IMR-90 (cell line): Measurements from ENCODE around the gene BIRC5. TPM values are rescaled to one million over a fixed set of nuclear protein-coding genes. Genes with fewer than 3 reads are reported as not detected.

Source experiments
- ATAC-seq: fragments of 200-7000 bp; cut with Tn5 transposase; 2 replicates; pipeline ENCODE4 v1.9.1; 2020; ENCODE audit warnings: low read depth, mild to moderate bottlenecking, moderate library complexity
- BruUV-seq: library from RNA; stranded (reverse); fragments of 400-500 nt; replicated peaks from 2 replicates; lab custom pipeline; 2021; lab: Mats Ljungman, UMichigan
- CTCF ChIA-PET: fragments of 300-600 bp; formaldehyde crosslinking; extraction: SDS; loops from one replicate; lab custom pipeline; 2021; ENCODE audit warnings: antibody characterized with exemption; lab: Yijun Ruan, JAX
- POLR2A ChIA-PET: fragments of 300-600 bp; sonication (Branson Sonifier 250); formaldehyde crosslinking; loops from one replicate; lab custom pipeline; 2022; ENCODE audit warnings: antibody characterized with exemption; ENCODE audit not compliant: unreplicated experiment; lab: Charles Lee
- DNase-seq: peaks from one replicate; pipeline ENCODE4 v3.0.0; 2013
- H2AFZ ChIP-seq: replicated peaks from 2 replicates; pipeline ENCODE3; 2013; ENCODE audit warnings: low read length, mild to moderate bottlenecking; ENCODE audit not compliant: poor library complexity
- H2AK5ac ChIP-seq: 2 replicates; pipeline ENCODE4 v1.6.1; 2013; ENCODE audit warnings: low read depth, low read length, inconsistent platforms
- H2AK9ac ChIP-seq: replicated peaks from 2 replicates; pipeline ENCODE3; 2013; ENCODE audit warnings: mild to moderate bottlenecking, low read depth, low read length, moderate library complexity; ENCODE audit not compliant: poor library complexity
- H2BK120ac ChIP-seq: 2 replicates; pipeline ENCODE4 v1.6.1; 2013; ENCODE audit warnings: low read depth, low read length, inconsistent platforms
- H2BK15ac ChIP-seq: 3 replicates; pipeline ENCODE4 v1.6.1; 2013; ENCODE audit warnings: low read depth, low read length, inconsistent platforms
- H2BK20ac ChIP-seq: 2 replicates; pipeline ENCODE4 v1.6.1; 2013; ENCODE audit warnings: low read depth, mild to moderate bottlenecking, inconsistent platforms, low read length, moderate library complexity
- H2BK5ac ChIP-seq: 2 replicates; pipeline ENCODE4 v1.6.1; 2013; ENCODE audit warnings: mild to moderate bottlenecking, low read depth, low read length, inconsistent platforms; ENCODE audit not compliant: poor library complexity, severe bottlenecking
- H3K14ac ChIP-seq: replicated peaks from 2 replicates; pipeline ENCODE4 v1.6.1; 2013; ENCODE audit warnings: low read depth, low read length, inconsistent platforms
- H3K18ac ChIP-seq: 2 replicates; pipeline ENCODE4 v1.6.1; 2013; ENCODE audit warnings: low read depth, low read length, control low read depth
- H3K23ac ChIP-seq: 2 replicates; pipeline ENCODE4 v1.6.1; 2013; ENCODE audit warnings: low read depth, low read length, inconsistent platforms
- H3K27ac ChIP-seq: 2 replicates; pipeline ENCODE4 v1.5.1; 2013; ENCODE audit warnings: mild to moderate bottlenecking, control low read depth, low read length; ENCODE audit not compliant: insufficient read depth
- H3K27me3 ChIP-seq: 2 replicates; pipeline ENCODE4 v1.6.1; 2013; ENCODE audit warnings: low read length; ENCODE audit not compliant: control insufficient read depth, insufficient read depth
- H3K36me3 ChIP-seq: 2 replicates; pipeline ENCODE4 v1.6.1; 2013; ENCODE audit warnings: low read length, mixed read lengths; ENCODE audit not compliant: control insufficient read depth, insufficient read depth
- H3K4ac ChIP-seq: 2 replicates; pipeline ENCODE4 v1.6.1; 2013; ENCODE audit warnings: low read depth, low read length, inconsistent platforms
- H3K4me1 ChIP-seq: 2 replicates; pipeline ENCODE4 v1.6.1; 2013; ENCODE audit warnings: low read length, mixed read lengths; ENCODE audit not compliant: control insufficient read depth, insufficient read depth
- H3K4me2 ChIP-seq: 2 replicates; pipeline ENCODE4 v1.6.1; 2013; ENCODE audit warnings: low read depth, mild to moderate bottlenecking, control low read depth, low read length, moderate library complexity
- H3K4me3 ChIP-seq: 2 replicates; pipeline ENCODE4 v1.5.1; 2013; ENCODE audit warnings: low read depth, mild to moderate bottlenecking, control low read depth, low read length, moderate library complexity; ENCODE audit not compliant: insufficient read depth
- H3K56ac ChIP-seq: 2 replicates; pipeline ENCODE4 v1.6.1; 2013; ENCODE audit warnings: low read length, inconsistent platforms; ENCODE audit not compliant: insufficient read depth; ENCODE audit errors: extremely low read depth
- H3K79me1 ChIP-seq, 2 experiments: 2 replicates each; pipeline ENCODE4 v1.6.1; 2013; ENCODE audit warnings: low read length in 2 of 2, inconsistent platforms in 1 of 2, low read depth in 1 of 2
- H3K9ac ChIP-seq: 2 replicates; pipeline ENCODE4 v1.6.1; 2013; ENCODE audit warnings: low read depth, low read length, control low read depth
- H3K9me1 ChIP-seq: 2 replicates; pipeline ENCODE4 v1.6.1; 2013; ENCODE audit warnings: low read length, inconsistent platforms; ENCODE audit not compliant: insufficient read depth
- H3K9me3 ChIP-seq: 2 replicates; pipeline ENCODE4 v1.6.1; 2013; ENCODE audit warnings: low read length; ENCODE audit not compliant: control insufficient read depth, insufficient read depth
- H4K20me1 ChIP-seq: 2 replicates; pipeline ENCODE4 v1.6.1; 2013; ENCODE audit warnings: low read length, inconsistent platforms; ENCODE audit not compliant: insufficient read depth
- H4K5ac ChIP-seq: 2 replicates; pipeline ENCODE4 v1.6.1; 2013; ENCODE audit warnings: mild to moderate bottlenecking, low read depth, low read length, control low read depth
- H4K8ac ChIP-seq, 2 experiments: 2 replicates each; pipeline ENCODE4 v1.6.1; 2013; ENCODE audit warnings: low read depth in 2 of 2, low read length in 2 of 2, control low read depth in 1 of 2, inconsistent platforms in 1 of 2
- H4K91ac ChIP-seq: 2 replicates; pipeline ENCODE4 v1.6.1; 2013; ENCODE audit warnings: low read depth, low read length, inconsistent platforms; ENCODE audit not compliant: insufficient read depth
- BHLHE40 ChIP-seq: fragments of 150-350 bp; IDR thresholded peaks from 2 replicates; pipeline ENCODE4 v1.6.1; 2016; ENCODE audit warnings: mild to moderate bottlenecking, low read depth, low read length
- CTCF ChIP-seq: conservative IDR thresholded peaks from 2 replicates; pipeline ENCODE4 v1.5.1; 2012; ENCODE audit warnings: mild to moderate bottlenecking, low read depth, low read length, improper control_type of control experiment
- ELK1 ChIP-seq: fragments of 150-350 bp; IDR thresholded peaks from 2 replicates; pipeline ENCODE4 v1.6.1; 2016; ENCODE audit warnings: low read depth, mild to moderate bottlenecking, low read length, moderate library complexity, borderline replicate concordance
- FOS ChIP-seq: fragments of 150-350 bp; IDR thresholded peaks from 2 replicates; pipeline ENCODE4 v1.6.1; 2016; ENCODE audit warnings: low read depth, low read length
- MAFK ChIP-seq: IDR thresholded peaks from 2 replicates; pipeline ENCODE4 v1.6.1; 2012; ENCODE audit warnings: low read depth, low read length, improper control_type of control experiment
- NFE2L2 ChIP-seq: fragments of 150-350 bp; IDR thresholded peaks from 2 replicates; pipeline ENCODE4 v1.6.1; 2016; ENCODE audit warnings: low read depth, mild to moderate bottlenecking, low read length
- POLR2A ChIP-seq: IDR thresholded peaks from 2 replicates; pipeline ENCODE4 v1.6.1; 2012; ENCODE audit warnings: mild to moderate bottlenecking, low read depth, low read length
- RCOR1 ChIP-seq: IDR thresholded peaks from 2 replicates; pipeline ENCODE4 v1.6.1; 2012; ENCODE audit warnings: mild to moderate bottlenecking, low read length, improper control_type of control experiment; ENCODE audit not compliant: insufficient replicate concordance
- RFX5 ChIP-seq: IDR thresholded peaks from 2 replicates; pipeline ENCODE4 v1.8.0; 2012; ENCODE audit warnings: low read depth, mild to moderate bottlenecking, low read length, moderate library complexity
- SMC3 ChIP-seq: fragments of 150-350 bp; IDR thresholded peaks from 2 replicates; pipeline ENCODE4 v1.6.1; 2016; ENCODE audit warnings: low read depth, mild to moderate bottlenecking, antibody characterized with exemption, low read length, moderate library complexity
- USF2 ChIP-seq: fragments of 150-350 bp; IDR thresholded peaks from 2 replicates; pipeline ENCODE4 v1.6.1; 2017; ENCODE audit warnings: mild to moderate bottlenecking, antibody characterized with exemption, low read length, low read depth
- WGBS, 2 experiments: methylation state at CpG; one replicate each; pipeline versions ENCODE4 v1.1.5 to v1.1.7; 2013; ENCODE audit warnings: missing lambda C conversion rate in 2 of 2; ENCODE audit not compliant: insufficient read length in 1 of 2; ENCODE audit errors: extremely low coverage in 2 of 2; 5-methylcytosine and 5-hydroxymethylcytosine counted together
- dilution Hi-C: fragments of 300-500 bp; cut with HindIII; formaldehyde crosslinking; loops from one replicate; pipeline ENCODE4 v1.14.3; 2018; ENCODE audit warnings: low sequenced_read_pairs; ENCODE audit not compliant: unreplicated experiment
- in situ Hi-C: fragments of 300-500 bp; cut with MboI; formaldehyde crosslinking; loops from 3 replicates; pipeline ENCODE4 v1.14.3; 2019; ENCODE audit warnings: low sequenced_read_pairs, inconsistent platforms, mixed read lengths
- intact Hi-C: fragments of 100-400 bp; cut with micrococcal nuclease; formaldehyde crosslinking; loops from 2 replicates; pipeline ENCODE4 v1.10.0; 2022
- polyA plus RNA-seq, 3 experiments: library from polyadenylated mRNA; depleted of rRNA; stranded (reverse); fragments of >200 nt; gene quantifications; 2 replicates each; pipeline ENCODE4 v1.2.3, GENCODE V29; 2012; ENCODE audit warnings: low replicate concordance in 1 of 3
- total RNA-seq: library from RNA; depleted of rRNA; stranded (reverse); fragments of >200 nt; gene quantifications from 2 replicates; pipeline ENCODE4 v1.2.3, GENCODE V29; 2012

Gene BIRC5
- total and polyA plus RNA-seq, 2 of the 4 experiments (the other 2 are of a cell fraction): 16.6 to 52.7 TPM

GRCh38 chr17:78265121-78265520 lies 51.1 kb downstream of the BIRC5 start:
- in situ Hi-C loops: no loop called here
- 93% methylated on average over 3 of the region's 10 CpGs; no CpG with 5 or more reads in 1 of the 2 experiments for WGBS, 2 experiments
- TF ChIP-seq POLR2A (no peak), RCOR1 (no peak), SMC3 (no peak), ELK1 (no peak), RFX5 (no peak), BHLHE40 (no peak), MAFK (no peak), USF2 (no peak), NFE2L2 (no peak), FOS (no peak), CTCF (no peak)
- Histone ChIP-seq H3K18ac (no peak overlapping the region), H4K8ac (no peak overlapping the region), H2BK20ac (no peak overlapping the region), H3K9me3 (no peaks in the 10 kb centered on the region), H2AK9ac (no peak overlapping the region), H4K20me1 (no peaks in the 10 kb centered on the region), H3K36me3 (no peaks in the 10 kb centered on the region), H2BK5ac (no peak overlapping the region), H2AFZ (no peak overlapping the region), H4K91ac (no peak overlapping the region), H2AK5ac (no peak overlapping the region), H3K56ac (no peak overlapping the region), H3K9me1 (no peaks in the 10 kb centered on the region), H2BK15ac (no peak overlapping the region), H3K9ac (no peak overlapping the region), H3K4ac (no peak overlapping the region), H2BK120ac (no peak overlapping the region), H3K79me1 (no peaks in the 10 kb centered on the region), H3K14ac (no peak overlapping the region), H3K23ac (no peak overlapping the region), H3K27ac (no peak overlapping the region), H4K5ac (no peak overlapping the region), H3K4me3 (no peak overlapping the region), H3K4me2 (no peak overlapping the region), H3K27me3 (peaks cover 23% of the 10 kb centered on the region), H3K4me1 (peaks cover 11% of the 10 kb centered on the region; the same call in 1 of the 2 replicates)
- BruUV-seq: no TSS peak
- DNase-seq: no peak
- ATAC-seq: no peak
- intact Hi-C loops: no loop called here
- POLR2A ChIA-PET: no interaction called here
- CTCF ChIA-PET: no interaction called here
- dilution Hi-C loops: no loop called here
